HTR-8/SVneo (cell line): ENCODE results near the gene ART1.
"Not testable (repeated sequence)": the region's sequence is repeated elsewhere in the genome, so short reads cannot be mapped to it uniquely, and the experiment has no call there.

Source experiments
- DNase-seq: peaks from one replicate; pipeline ENCODE4 v3.0.0; 2011; ENCODE audit warnings: low spot score, mixed read lengths; ENCODE audit not compliant: insufficient read length
- FAIRE-seq: peaks from 2 replicates; lab custom pipeline; 2011; peaks lifted over from hg19 to GRCh38; lab: Jason Lieb, UNC

ART1 gene

DNA sequence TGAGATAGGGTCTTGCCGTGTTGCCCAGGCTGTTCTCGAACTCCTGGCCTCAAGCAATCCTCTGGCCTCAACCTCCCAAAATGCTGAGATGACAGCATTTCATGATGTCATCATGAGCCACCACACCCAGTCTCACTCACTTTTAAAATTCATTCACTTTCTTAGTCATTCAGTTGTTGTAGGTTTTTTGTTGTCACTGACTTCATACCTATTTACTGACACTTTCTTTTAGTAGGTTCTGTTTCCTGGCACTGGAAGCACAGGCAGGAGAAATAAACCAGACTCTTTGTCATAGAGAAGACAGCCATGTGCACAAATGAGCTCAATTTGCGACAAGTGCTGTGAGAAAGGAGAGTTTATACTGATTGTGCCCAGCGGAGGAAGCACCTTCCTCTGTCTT lies 13.6 kb upstream of the ART1 start:
- DNase-seq (no peak), FAIRE-seq (no peak)

DNA sequence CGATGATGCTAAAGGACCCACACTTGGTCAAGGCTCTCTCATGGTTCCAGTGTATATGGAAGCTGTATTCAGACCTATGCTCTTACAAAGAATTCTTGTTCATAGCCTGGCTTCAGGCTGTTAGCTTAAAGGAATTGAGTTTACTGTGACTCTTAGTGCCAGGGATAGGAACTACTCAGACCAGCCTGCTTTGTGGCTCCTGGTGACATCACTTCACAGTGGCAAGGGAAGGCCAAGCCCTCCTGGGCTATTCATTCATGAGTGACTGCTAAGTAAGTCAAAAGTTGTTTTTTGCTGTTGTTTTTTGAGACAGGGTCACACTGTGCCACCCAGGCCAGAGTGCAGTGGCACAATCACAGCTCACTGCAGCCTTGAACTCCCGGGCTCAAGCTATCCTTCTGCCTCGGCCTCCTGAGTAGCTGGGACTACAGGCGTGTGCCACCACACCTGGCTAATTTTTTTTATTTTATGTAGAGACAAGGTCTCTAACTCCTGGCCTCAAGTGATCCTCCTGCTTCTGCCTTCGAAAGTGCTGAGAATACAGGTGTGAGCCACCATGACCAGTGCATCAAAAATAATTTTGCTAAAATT lies 12.8 kb upstream of the ART1 start:
- FAIRE-seq, result no peak

DNA sequence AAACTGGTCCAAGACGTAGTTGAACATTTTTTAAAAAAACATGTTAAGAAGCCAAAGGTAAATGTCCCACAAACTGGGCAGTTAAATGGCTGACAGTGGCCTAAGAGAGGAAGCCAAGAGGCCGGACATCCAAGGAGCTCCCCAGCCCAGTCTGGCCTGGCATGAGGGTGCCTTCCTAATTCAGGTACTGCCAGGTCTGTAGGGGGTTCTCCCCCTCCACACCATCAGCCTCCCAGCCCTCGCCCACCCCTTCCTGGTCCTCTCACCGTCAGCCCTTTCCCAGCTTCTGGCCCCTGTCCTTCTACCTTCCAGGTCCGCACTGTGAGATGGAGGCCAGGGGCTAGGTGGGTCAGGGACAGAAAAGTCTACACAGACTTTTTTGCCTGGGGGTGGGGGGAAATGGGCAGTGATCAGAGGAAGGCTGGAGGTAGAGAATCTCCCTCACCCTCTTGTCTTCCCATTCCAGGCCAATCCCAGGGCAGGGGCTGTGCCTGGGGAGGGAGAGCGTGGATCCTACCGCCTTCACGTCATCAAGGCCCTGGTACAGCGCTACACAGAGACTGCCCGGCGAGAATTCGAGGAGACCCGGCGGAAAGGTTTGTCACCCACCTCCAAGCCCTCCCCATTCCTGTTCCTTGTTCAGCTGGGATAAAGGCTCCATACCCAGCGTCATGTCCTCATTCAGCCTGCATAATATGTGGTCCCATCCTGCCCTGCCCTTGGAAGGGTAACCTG lies 9.1 kb upstream of the ART1 start:
- FAIRE-seq (no peak), DNase-seq (no peak)

More for the DNA sequence above, 12.8 kb upstream of the ART1 start:
- no peak for DNase-seq

DNA sequence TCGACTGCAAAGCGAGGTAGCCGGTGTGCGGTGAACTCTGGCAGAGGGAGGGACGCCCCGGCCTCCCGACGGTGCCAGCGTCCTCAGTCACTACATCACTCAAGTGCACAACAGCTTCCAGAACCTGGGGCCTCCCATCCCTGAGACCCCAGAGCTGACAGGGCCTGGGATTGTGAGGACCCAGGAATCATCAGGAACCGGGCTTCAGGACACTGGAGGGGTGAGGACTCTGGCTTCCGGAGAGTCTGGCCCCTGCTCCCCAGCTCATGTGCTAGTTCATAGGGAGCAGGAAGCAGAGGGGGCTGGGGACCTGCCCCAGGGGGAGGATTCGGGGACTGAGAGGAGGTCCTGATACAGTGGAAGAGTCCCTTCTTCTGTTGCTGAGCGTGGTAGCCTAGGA lies 7.7 kb upstream of the ART1 start:
- FAIRE-seq (no peak), DNase-seq (no peak)

- no peak for FAIRE-seq
- no peak for DNase-seq
Measured at GRCh38 chr11:3638513-3638912, 6.4 kb upstream of the ART1 start.

- DNase-seq, result no peak
- no peak for FAIRE-seq
Measured at GRCh38 chr11:3639841-3640240, 5.1 kb upstream of the ART1 start.

DNA sequence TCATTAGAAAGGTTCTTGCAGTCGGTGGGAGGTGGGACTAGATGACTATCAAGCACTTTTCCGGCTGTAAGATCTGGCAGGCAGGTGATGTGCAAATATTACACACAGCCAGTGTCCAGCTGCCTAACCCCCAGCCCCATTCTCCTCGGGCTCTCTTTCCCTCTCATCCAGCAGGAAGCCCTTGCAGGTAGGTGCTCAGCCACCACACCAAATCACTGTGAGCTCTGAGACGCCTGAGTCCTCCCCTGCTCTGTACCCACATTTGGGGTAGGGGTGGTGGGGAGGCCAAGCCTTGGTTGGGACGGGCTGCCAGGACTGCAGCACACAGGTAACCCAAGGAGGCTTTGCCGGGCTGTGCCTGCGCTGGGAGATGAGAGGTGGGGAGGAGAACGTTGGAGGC lies 3.7 kb upstream of the ART1 start:
- no peak for FAIRE-seq
- DNase-seq, result no peak

GRCh38 chr11:3641701-3642070 lies 3.2 kb upstream of the ART1 start, which contains the start of gene ART5:
ART5 (minus strand) TSS chr11:3641992; CDS start chr11:3641862, 130 bp downstream.
- FAIRE-seq (no peak), DNase-seq (no peak)

DNA sequence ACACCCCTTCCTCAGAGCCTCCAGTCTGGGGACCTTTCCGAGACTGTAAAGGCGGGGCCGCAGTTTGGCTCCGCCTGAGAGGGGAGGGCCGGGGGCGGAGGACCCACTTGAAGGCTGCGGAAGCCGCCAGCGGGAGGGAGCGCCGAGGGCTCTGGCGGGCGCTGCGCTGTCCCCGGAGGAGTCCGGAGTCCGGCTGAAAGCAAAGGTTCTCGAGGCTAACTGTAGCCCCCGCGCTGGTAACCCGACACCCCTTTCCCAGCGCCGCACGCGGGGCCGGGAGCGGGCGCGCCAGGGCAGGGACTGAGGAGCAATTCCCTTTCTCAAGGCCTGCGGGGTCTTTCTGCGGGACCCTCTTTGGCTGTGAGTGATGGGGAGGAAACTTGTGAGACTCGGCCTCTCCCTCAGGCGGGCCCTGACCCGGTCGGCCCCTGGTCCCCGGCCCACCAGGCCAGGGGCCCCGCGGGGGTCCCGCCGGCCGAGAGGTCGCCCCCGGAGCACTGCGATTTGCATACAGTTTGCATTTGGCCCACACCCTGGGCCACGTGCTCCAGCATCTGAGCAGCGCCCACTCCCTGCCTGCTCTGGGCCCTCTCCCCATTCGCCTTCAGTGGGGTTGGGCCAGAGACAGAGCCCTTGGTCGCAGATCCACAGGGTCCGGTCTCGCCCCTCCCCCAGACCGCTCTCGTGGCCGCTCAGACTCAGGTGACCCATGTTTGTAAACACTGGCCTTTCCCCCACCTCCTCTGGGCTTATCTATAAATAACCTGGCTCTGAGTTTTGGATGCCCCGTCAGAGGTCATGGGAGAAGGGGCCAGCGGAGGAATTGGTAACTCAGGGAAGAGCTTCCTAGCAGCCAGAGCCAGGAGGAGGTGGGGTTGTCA lies 2.6 kb upstream of the ART1 start:
- FAIRE-seq (peak; percentile 72), DNase-seq (peak; percentile 85)

DNA sequence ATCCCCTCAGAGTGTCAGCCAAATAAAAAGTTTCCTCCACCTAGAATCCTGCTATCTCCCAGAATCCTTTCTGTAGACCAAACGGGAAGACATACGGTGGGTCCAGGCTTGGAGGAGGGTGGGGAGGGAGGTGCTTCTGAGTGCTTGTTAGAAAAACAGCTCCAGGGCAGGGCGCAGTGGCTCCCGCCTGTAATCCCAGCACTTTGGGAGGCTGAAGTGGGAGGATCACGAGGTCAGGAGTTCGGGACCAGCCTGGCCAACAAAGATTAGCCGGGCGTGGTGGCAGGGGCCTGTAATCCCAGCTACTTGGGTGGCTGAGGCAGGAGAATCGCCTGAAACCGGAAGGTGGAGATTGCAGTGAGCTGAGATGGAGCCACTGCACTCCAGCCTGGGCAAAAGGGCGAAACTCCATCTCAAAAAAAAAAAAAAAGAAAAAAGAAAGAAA lies 1.8 kb upstream of the ART1 start:
- not testable (repeated sequence) for FAIRE-seq

GRCh38 chr11:3645552-3645951 lies 624 bp downstream of the ART1 start:
- DNase-seq (no peak), FAIRE-seq (no peak)

More for the DNA sequence above, 1.8 kb upstream of the ART1 start:
- DNase-seq, result not testable (repeated sequence)

- not testable (repeated sequence) for FAIRE-seq, DNase-seq
Measured at GRCh38 chr11:3648843-3649242, 3.9 kb downstream of the ART1 start.

DNA sequence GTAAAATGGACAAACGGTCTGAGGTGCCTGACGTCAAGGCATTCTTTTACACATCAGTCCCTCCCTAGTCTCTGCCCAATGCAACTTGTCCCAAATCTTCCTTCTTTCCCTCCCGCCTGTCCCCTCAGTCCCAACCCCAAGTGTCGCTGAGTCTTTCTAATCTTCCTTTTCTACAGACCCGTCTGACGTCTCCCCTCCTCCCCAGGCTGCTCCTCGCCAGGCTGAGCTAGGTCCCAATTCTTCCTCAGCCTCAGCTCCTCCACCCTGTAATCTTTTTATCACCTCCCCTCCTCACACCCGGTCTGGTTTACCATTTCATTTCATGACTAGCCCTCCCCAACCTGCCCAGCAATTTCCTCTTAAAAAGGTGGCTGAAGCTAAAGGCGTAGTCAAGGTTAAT lies 4.4 kb downstream of the ART1 start:
- FAIRE-seq, DNase-seq: not testable (repeated sequence)

- FAIRE-seq, DNase-seq: not testable (repeated sequence)
Measured at GRCh38 chr11:3652514-3652913, 7.6 kb downstream of the ART1 start.

- no peak for DNase-seq
- FAIRE-seq, result no peak
Measured at GRCh38 chr11:3655547-3655946, 10.6 kb downstream of the ART1 start.

GRCh38 chr11:3657331-3657730 lies 12.4 kb downstream of the ART1 start:
- not testable (repeated sequence) for DNase-seq, FAIRE-seq

GRCh38 chr11:3658252-3658651 lies 13.3 kb downstream of the ART1 start:
- no peak for FAIRE-seq
- DNase-seq, result no peak

DNA sequence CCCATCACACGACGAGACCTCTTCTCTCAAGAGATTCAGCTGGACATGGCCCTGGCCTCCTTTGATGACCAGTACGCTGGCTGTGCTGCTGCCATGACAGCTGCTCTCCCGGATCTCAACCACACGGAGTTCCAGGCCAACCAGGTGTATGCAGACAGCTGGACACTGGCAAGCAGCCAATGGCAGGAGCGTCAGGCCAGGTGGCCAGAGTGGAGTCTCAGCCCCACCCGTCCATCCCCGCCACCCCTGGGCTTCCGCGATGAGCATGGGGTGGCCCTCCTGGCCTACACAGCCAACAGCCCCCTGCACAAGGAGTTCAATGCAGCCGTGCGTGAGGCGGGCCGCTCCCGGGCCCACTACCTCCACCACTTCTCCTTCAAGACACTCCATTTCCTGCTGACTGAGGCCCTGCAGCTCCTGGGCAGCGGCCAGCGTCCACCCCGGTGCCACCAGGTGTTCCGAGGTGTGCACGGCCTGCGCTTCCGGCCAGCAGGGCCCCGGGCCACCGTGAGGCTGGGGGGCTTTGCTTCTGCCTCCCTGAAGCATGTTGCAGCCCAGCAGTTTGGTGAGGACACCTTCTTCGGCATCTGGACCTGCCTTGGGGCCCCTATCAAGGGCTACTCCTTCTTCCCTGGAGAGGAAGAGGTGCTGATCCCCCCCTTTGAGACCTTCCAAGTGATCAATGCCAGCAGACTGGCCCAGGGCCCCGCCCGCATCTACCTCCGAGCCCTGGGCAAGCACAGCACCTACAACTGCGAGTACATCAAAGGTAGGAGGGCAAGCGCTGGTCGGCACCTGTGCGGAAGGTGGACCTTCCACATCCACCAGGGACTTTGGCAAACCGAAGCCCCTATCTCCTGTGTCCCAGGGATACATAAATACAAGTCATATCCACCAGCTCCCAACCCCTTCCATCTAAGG lies 14.9 kb downstream of the ART1 start:
- FAIRE-seq, result no peak
- DNase-seq, result no peak

DNA sequence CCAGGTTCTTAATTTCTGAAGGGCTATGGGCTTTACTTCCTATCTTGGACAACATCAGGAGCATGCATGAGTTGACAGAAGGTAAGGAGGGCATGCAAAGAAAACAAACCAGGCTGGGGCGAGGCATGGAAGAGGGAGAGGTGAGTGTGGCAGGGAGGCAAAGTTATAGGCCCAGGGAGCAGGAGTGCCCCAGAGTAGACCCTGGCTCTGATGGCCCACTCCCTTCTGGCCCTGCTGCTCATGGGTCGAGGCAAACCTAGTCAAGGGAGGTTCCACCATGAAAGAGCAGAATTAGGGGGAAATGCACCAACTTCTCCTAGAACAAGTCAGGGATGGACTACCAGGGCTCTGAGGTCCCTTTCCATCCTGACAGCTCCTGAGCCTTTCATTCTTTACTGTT lies 16.0 kb downstream of the ART1 start:
- FAIRE-seq (no peak), DNase-seq (no peak)

- no peak for DNase-seq
- FAIRE-seq, result no peak
Measured at GRCh38 chr11:3662856-3663255, 17.9 kb downstream of the ART1 start.
